Ecto neural progenitor cell (in vitro differentiated cells): ENCODE measurements around the gene SMPDL3A.
A peak's percentile ranks its signal among the peaks of the same experiment; 100 is the strongest.

Experiments
- DNase-seq: peaks from one replicate; pipeline ENCODE4 v3.0.0-alpha.2; 2018; ENCODE audit warnings: low spot score

The SMPDL3A gene

DNA sequence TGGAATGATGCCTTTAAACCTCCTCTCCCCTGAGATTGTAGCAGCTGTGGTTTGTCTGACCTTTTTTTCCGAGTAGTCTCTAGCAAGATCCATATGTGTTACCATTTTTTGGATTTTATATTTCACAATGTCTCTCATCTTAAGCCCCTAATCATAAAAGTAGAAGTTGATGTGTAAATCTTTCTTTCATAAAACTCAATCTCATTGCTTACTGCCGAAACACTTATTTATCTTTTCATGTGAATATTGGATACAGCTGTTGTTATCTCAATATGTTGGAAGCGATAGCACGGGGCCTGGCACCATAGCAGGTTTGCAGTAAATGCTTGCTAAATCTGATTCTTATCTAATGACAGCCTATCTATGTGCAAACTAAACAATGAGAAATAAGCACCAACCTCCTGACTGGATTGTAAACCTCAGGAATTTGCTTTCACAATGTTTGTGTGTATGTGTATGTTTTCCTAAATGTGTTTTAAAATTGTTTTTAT, 14.2 kb downstream of the SMPDL3A start:
- DNase-seq, result no peak

DNA sequence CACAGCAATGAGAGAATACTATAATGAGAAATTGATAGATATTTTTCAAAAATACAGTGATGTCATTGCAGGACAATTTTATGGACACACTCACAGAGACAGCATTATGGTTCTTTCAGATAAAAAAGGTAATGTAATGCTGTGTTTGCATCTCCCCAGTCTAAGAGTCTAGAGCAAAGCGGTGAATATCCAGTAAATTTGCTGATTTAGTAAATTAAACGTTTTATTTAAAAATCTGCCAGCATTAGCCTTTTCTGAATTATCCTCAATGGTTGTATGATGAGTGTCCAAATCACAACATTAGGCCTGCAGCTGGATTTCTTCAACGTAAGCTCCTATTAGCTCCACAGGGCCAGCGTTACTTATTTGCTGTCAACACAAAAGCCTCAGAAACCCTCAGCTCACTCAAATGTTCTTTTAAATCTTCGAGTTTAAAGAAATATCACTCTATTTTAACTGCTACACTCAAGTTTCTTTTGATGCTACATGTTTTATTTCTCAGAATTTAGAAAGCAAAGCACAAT, 16.0 kb downstream of the SMPDL3A start:
- DNase-seq, result no peak

DNA sequence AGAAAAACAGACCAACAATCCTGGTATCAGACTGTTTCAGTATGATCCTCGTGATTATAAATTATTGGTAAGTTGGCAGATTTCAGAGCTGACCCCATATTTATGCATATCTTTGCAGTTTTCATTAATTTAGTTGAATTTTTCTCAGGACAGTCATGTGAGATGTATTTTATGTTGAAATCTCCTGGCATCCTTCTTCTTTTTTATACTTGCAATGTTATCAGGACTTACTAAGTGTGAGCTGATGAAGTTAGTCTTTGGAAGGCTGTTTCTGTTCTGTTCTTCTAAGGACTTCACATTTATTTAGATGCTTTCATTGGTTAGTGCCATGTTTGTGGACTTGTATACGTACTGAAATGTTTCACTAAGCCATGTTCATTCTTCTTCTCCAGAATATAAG, 17.2 kb downstream of the SMPDL3A start:
- no peak for DNase-seq

DNA sequence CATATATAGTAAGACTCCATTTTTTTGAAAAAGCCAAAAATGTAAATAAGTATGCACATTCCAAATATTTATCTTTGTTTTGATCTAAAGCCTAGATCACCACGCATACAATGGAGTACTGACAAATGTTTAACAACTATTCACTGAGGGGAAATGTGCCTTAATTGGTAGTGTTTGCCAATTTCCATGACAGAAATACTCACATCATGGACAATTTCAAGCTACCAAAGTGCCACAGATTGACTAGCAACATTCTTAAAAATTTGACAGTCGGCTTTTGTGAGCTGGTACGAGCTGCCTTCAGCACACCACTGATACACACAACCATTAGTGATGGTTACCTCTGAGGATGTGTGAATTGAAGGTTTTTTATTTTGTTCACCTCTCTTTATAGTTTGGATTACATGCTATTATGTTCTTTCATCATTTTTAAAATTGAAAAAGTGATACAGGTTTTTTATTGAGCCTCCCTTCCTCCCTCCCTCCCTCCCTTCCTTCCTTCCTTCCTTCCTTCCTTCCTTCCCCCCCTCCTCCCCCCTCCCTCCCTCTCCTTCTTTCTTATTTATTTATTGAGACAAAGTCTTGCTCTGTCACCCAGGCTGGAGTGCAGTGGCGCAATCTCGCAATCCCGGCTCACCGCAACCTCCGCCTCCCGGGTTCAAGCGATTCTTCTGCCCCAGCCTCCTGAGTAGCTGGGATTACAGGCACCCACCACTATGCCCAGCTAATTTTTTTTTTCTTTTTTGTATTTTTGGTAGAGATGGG, 19.2 kb downstream of the SMPDL3A start:
- DNase-seq, result no peak

DNA sequence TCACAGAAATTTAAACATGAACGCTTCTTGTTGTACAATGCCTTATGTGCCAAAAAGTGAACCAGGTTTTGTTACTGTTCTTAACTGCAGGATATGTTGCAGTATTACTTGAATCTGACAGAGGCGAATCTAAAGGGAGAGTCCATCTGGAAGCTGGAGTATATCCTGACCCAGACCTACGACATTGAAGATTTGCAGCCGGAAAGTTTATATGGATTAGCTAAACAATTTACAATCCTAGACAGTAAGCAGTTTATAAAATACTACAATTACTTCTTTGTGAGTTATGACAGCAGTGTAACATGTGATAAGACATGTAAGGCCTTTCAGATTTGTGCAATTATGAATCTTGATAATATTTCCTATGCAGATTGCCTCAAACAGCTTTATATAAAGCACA, 19.9 kb downstream of the SMPDL3A start:
- DNase-seq, result no peak

DNA sequence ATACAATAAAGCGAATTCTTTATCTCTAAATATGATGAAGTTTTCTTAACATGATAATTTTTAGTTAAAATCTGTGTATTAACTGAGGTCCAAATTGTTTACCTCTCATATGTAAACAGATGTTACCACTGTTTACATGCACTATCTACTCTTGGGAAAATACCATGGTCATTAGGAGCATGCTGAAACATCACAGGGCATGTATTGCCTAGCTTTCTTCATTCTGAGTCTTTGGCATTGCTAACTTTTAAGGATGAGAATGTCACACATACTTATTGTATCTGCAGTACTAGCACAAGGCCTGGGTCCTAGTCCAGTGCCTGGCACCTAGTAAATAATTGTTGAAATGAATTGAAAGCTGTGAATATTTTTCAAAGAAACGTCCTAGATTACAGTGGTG, 20.6 kb downstream of the SMPDL3A start:
- DNase-seq, result no peak

DNA sequence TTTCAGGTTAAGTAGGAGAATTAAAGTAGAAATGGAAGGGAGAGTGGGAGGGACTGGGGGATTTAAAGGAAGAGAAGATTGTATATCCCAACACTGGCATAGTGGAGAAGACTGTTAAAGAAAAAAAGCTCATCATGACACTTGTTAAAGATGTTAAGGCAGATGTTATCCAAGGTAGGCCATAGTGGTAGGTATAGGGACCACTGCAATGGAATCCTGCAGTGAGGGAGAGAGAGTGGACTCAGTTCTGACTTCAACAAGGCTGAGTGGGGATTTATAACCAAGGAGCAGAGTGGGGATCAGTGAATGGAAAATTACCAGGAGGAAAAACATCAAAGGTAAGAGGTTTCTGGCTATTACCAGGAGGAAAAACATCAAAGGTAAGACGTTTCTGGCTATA, 21.1 kb downstream of the SMPDL3A start:
- no peak for DNase-seq

DNA sequence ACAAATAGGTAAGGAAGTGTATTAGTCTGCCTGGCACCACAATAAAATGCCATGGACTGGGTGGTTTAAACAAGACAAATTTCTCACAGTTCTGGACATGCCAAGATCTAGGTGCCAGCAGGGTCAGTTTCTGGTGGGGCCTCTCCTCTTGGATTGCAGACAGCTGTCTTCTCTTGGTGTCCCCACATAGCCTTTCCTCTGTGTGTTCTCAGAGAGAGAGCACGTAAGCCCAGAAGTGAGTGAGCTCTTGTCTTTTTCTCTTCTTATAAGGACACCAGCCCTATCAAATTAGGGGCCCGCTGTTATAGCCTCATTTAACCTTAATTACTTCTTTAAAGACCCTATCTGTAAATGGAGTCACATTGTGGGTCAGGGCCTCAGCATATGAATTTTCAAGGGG, 28.3 kb downstream of the SMPDL3A start:
- DNase-seq, result no peak

DNA sequence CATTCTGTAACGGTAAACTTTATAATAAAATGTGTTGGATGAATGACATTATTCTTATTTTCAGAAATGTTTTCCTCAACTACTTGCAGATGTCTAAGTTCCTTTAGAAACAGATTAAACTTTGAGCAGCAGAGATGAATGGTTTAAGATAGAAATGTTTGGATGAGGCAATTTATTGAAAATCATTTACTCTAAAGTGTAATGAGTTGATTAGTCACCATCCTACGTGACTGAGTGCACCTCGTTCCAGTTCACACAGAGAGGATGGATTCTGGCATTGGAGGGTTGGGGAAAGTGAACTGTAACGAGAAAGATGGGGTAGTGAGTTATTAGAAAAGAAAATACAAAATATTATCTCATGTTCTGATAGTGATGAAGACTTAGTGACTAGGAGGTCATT, 28.7 kb downstream of the SMPDL3A start:
- DNase-seq, result no peak

DNA sequence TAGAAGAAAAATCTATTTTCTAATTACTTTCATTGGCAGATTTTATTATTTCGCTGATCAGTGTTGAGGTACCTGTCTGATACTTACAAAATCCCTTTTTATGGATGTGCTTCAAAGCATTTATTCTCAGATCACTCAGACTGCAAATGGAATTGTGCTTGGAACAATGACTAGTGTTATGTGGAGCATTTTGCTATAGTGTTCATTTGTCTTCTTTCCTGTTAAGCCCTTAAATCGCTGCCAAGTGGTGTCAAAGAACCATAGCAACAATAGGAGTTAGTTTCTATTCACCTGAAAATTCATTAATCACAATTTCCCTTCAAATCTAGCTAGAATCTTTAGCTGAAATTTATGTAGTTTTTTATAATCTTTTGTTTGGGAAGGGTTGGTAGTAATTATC, 29.8 kb downstream of the SMPDL3A start:
- no peak for DNase-seq

DNA sequence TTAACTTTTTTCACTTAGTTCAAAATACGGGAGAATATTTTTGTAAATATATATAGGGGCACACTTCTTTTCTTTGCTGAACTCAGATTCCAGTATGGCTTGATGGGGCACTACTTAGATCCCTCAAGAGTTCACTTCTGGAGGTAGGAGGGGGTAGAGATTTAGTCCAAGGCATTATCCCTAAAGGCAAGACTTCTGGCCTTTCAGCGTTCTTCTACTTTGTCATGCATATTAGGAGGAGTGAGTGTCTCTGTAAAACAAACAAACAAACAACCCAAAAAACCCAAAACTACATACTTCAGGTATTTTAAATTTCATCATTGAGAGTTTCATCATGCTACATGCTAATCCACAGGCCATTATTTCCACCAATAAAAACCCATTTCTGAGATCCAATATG, 32.0 kb downstream of the SMPDL3A start:
- DNase-seq, result no peak

DNA sequence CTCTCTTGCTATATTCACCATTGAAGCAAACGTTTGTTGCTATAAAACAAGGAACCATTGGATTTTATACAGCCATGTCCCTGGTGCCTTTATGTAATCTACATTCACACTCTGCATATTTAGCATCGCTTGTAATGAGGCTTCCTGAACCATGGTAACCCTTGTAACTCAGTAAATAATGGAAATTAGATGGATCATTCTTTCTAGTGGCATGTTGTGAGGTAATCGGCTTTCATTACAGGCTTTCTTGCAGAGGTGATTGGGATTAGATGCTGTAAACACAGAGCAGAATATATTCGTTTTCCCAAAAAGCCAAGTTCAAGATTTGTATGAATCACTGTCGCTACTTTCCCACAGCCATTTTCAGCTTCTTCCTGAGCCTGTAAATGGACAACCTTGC, 36.1 kb downstream of the SMPDL3A start:
- DNase-seq, result no peak

DNA sequence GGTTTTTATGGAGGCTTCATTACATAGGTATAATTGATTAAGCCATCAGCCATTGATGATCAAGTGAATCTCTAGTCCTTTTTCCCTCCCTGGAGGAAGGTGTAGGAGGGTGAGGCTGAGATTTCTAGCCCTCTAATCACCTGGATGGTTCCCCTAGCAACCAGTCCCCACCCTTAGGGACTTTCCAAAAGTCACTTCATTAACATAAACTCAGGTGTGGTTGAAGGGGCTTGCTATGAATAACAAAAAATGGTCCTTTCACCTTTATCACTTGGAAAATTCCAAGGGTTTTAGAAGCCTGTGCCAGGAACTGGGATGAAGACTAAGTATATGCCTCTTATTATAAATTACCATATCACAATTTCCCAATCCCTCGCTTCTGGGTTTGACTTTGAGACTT, 40.4 kb downstream of the SMPDL3A start:
- no peak for DNase-seq

DNA sequence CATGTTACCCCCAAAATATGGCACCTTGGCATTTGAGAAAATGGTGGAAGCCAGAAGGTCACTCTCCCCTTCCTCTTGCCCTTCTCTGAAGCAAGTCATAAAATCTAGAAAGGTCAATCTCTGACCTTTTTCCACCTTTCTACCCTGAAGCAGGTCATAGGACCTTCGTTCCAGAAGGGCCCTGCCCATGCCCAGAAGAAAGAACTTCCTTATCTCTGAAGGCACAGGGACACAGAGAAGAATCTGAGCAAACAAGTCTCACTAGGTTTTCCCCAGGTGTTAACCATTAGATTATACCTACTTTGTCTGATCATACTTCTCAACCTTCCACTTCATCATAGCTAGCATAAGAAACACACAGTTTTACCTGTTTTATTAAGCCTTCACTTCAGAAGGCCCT, 42.5 kb downstream of the SMPDL3A start:
- DNase-seq, result no peak

DNA sequence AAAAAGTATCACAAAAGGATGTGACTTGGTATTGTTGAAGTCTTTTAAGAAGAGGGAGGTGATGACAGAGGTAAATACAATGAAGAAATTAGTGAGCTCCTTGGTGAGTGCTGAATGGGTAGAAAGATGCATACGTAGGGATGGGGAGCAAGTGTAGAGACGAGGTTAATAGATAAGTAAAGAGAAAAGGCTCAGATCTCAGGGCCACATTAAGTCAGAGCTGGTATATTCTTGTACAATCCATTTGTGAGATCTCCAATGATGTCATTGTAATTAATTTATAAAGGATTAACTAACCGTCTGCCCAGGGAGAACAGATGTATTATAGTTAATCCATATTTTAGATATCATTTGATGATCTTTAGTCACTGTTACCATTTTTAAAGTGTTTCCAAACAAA, 43.4 kb downstream of the SMPDL3A start:
- DNase-seq, result no peak

DNA sequence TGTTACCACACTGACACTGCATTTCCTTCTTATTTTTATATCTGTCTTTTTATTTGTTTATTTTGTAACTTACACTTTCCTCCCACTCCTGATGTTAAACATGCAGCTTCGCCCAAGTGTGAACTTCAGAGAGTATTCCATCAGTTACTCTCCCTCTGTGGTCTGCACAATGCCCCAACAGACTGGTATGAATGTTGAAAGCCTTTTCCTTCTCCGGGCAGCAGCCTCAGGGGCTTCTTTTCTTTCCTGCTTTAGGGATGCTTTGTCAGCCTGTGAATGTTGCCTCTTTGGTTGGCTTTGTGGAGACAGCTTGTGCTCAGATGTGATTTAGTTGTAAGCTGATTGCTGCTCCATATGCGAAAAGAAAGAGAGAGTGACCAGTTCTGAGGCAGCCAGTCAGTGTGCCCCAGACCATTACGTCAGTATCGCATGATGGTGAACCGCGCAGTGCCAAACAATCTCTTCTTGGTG, 44.0 kb downstream of the SMPDL3A start:
- peak; percentile 71 for DNase-seq

DNA sequence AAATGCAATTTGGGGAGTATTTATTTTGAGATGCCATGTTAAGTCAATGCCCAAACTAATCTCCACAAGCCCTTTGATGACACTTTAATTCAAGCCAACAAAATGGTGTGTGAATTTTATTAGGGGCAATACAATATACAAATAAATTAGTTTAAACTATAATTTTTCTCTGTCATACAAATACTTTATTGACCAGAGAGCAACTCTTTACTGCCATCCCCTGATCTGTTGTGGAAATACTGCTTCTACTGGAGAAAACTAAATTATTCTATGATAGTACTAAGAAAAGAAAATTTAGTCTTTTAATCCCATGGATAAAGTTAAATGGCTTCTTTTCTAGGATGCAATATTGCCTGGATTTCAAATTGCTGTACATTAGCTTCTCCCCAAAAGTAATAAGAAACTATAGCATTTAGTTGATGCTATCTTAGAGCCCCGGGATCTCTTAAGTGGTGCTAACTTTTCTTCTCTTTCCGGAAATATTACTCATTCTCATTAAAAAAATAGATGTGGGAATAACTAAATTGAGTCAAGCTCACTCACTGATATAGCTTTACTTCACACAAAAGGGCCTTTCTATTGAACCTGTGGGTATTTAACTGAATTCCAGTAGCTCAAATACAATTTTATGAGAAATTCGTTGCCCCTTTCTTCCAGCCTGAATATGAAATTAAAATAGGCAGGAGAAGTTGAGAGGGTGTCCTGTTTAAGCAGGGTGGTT, 49.2 kb downstream of the SMPDL3A start:
- no peak for DNase-seq

DNA sequence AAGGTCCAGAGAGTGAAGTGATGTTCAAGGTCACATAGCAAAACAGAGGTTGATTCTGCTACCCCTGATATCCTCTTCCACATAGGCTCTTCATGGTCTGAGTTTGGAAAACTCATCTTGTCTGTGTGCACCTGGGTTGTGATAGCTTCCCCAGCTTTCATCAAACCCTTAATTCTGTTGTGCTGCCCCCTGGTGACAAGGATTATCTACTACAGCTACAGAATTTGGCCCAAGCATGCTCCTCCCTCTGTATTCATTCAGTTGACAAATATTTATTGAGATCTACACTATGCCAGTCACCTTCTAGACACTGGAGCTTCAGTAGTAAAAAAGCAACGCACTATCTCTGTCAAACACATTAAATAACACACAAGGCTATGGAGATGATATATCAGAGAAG, 50.4 kb downstream of the SMPDL3A start:
- peak; percentile 60 for DNase-seq

DNA sequence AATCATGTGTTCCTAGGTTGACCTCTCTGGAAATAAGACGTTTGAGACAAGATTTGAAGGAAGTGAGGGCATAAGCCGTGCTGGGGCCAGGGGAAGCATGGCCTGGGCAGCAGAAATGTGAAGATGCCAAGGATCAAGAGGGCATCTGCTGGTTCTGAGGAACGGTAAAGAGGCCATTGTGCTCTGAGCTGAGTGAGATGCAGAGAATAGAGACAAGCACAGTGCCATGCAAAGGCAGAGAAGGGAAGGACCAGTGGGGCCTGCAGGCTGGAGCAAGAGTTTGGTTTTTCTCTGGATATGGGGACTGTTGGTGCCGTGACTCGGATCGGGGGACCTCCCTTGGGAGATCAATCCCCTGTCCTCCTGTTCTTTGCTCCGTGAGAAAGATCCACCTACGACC, 50.8 kb downstream of the SMPDL3A start:
- no peak for DNase-seq

DNA sequence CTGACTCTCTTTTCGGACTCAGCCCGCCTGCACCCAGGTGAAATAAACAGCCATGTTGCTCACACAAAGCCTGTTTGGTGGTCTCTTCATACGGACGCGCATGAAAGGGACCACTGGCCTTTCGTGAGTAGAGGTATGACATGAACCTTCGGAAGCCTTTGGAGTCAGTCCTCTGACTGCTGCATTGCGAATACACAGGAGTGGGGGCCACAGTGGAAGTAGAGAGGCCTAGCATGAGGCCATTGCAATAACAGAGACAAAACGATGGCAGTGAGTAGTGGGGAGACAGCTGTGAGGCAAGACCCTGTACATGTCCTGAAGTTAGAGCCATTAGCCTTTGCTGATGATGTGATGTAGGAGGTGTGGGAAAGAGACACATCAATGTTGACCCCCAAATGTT, 56.4 kb downstream of the SMPDL3A start:
- DNase-seq, result no peak

DNA sequence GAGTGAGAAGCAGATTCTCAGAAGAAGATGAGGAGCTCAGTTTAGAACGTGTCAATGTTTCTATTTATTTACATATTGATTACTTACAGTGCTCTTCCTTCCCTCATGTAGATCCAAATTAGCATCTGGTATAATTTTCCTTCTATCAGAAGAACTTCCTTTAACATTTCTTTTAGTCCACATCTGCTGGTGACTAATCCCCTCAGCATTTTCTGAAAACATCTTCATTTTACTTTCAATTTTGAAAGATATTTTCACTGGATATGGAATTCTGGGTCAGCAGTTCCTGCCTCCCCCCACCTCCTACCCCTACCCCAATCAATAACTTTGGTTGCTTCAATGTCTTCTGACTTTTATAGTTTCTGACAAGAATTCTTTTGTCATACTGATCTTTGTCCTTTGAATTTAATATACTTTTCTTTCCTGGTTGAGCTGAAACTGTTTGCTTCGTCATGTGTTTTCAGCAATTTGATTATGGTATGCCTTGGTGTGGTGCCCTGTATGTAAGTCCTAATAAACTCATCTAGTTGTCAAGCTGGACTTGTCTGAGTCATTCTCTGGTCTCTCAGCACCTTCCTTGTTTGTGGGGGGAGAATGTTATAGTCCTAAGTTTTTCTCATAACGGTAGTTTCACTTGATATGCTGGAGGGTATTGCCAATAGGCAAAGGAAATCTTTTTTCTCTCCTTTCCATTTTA, 57.0 kb downstream of the SMPDL3A start:
- DNase-seq, result no peak

DNA sequence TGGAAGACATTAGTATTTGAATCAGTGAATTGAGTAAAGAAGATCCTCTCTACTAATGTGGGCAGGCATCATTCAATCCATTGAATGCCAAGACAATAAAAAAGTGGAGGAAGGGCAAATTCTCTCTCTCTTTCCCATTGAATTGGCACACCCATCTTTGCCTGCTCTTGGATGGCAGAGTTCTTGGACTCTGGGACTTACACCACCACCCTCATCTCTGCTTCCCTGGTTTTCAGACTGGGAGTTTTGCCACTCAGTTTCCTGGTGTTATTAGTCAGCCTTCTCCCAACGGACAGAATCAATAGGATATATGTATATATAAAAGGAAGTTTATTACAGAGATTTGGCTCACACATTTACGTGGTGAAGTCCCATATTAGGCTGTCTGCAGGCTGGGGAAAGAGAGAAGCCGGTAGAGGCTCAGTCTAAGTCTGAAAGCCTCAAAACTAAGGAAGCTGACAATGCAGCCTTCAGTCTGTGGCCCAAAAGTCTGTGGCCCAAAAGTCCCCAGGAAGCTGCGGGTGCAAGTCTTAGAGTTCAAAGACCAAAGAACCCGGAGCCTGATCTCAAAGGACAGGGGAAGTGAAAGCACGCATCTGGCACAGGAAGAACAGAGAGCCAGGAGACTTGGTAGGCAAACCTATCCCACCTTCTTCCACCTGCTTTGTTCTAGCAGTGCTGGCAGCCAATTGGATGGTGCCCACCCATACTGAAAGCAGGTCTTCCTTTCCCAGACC, 64.4 kb downstream of the SMPDL3A start:
- no peak for DNase-seq
